Measurements from ENCODE around the gene TFAP2A. TPM values are rescaled to one million over a fixed set of nuclear protein-coding genes. Genes with fewer than 3 reads are reported as not detected.
A peak's percentile ranks its signal among the peaks of the same experiment; 100 is the strongest.

Gene TFAP2A
- total RNA-seq, 3 donors from 2014 or later: 25.2 to 46.0 TPM; not detected in 1

DNA sequence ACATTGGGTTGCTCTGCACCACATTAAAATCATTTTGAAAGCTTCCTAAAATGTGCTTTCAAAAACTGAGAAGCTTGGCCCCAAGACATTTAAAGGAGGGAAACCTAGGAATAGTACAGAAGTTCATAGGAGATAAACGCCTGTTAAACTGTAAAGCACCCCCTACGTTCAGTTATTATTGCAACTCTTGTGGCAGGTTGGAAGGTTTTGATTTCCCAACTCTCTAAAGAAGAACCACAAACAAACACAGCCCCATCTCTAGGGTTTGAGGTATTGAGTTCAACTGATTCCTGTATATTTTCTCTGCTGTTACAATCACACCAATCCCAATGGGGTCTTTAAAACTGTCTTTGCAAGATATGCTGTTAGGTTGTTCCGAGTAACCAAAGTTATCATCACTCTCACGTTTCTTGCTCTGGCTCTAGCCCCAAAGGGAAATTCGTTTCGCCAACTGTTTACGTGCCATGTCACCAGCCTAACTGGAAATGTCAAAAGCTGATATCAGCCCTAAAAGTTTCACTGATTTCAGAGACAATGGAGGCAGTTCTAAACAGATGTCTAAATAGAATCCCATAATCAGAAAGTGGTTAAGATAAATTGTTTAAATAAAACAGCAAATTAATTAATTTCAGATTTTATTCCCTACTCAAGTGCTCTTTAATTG is 12.1 kb downstream of the TFAP2A start:
- Histone ChIP-seq H3K27me3 (no peaks in the 10 kb centered on the region), H3K27ac (peak overlapping the region; percentile 96 to 98), H3K36me3 (no peaks in the 10 kb centered on the region), H3K4me3 (no peak overlapping the region), H3K4me1 (peaks cover 0 to 16% of the 10 kb centered on the region in 2 donors), H3K9me3 (no peaks in the 10 kb centered on the region)
- no peak for DNase-seq (ENCODE audit: low spot score in 2 of 2)
- TF ChIP-seq, protein P1, sequence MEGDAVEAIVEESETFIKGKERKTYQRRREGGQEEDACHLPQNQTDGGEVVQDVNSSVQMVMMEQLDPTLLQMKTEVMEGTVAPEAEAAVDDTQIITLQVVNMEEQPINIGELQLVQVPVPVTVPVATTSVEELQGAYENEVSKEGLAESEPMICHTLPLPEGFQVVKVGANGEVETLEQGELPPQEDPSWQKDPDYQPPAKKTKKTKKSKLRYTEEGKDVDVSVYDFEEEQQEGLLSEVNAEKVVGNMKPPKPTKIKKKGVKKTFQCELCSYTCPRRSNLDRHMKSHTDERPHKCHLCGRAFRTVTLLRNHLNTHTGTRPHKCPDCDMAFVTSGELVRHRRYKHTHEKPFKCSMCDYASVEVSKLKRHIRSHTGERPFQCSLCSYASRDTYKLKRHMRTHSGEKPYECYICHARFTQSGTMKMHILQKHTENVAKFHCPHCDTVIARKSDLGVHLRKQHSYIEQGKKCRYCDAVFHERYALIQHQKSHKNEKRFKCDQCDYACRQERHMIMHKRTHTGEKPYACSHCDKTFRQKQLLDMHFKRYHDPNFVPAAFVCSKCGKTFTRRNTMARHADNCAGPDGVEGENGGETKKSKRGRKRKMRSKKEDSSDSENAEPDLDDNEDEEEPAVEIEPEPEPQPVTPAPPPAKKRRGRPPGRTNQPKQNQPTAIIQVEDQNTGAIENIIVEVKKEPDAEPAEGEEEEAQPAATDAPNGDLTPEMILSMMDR (IDR thresholded peaks at IDR 0.05): no peak
- no peak for TF ChIP-seq POLR2A (IDR thresholded peaks at IDR 0.05)
- intact Hi-C loops (cut with DNase I; ENCODE audit: low total_unique reads): no loop called here

DNA sequence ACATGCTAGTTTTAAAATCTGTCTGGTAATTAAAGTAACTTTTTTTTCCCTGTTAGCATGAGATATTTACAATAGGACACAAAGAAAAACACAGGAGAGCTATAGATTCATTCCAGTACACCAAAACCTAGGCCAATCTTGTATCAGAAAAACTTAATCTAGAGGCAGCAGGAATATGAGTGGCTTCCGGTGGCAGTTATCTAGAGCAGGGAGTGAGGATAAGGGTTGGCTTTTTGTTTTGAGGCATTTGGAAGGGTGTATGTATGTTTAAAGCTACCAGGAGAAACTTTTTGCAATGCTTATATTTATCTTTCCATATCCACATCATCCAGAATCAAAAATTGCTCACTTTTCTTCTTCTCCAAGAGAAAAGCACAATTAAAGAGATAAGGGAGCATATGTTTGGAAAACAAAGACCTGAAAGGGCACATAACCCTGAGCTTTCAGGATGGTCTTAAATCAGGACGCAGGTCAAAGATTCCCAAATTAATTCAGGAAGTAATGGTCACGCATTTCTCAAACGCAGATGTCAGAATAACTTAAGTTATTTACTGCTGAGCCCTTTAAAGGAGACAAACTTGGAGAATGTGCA is 13.1 kb downstream of the TFAP2A start:
- H3K27ac ChIP-seq: peak overlapping the region in 1 of 2 donors; percentile 79
- H3K36me3 ChIP-seq: no peaks in the 10 kb centered on the region
- intact Hi-C loops (cut with DNase I; ENCODE audit: low total_unique reads): no loop called here
- H3K4me3 ChIP-seq: no peak overlapping the region
- no peaks in the 10 kb centered on the region for H3K9me3 ChIP-seq
- DNase-seq (ENCODE audit: low spot score in 2 of 2): no peak
- no peaks in the 10 kb centered on the region for H3K27me3 ChIP-seq
- peaks cover 0 to 16% of the 10 kb centered on the region in 2 donors for H3K4me1 ChIP-seq
- TF ChIP-seq POLR2AphosphoS5 (IDR thresholded peaks at IDR 0.05) (no peak), POLR2A (IDR thresholded peaks at IDR 0.05) (no peak)
- TF ChIP-seq, protein P1 (IDR thresholded peaks at IDR 0.05): no peak

DNA sequence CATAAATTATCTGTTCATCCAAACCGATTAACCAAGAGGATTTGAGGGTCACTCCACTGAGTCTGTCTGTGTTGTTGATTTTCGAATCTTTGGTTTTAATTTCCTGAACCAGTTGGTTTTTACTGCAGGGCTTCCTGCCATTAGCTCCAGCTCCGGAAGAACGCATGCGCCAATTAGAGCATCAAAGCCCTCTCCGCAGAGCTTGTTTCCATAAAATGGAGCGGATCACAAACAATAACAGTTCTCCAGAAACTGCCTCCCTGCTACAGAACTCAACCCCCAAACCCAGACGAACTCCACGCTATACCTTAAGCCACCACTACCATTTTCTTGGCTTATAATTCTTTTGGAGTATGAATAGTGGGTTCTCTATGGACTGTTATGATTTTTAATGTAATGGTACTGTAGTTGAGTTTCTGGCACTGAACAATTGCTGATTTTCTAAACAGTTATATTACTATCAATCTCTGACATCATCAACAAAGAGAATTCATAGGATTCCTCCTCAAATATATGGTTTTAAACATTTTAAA is 13.8 kb downstream of the TFAP2A start:
- H3K9me3 ChIP-seq: no peaks in the 10 kb centered on the region
- no peaks in the 10 kb centered on the region for H3K27me3 ChIP-seq
- no peak for TF ChIP-seq POLR2A (IDR thresholded peaks at IDR 0.05)
- no peak for TF ChIP-seq POLR2AphosphoS5 (IDR thresholded peaks at IDR 0.05)
- TF ChIP-seq, protein P1 (IDR thresholded peaks at IDR 0.05): no peak
- no peaks in the 10 kb centered on the region for H3K36me3 ChIP-seq
- H3K4me1 ChIP-seq: peaks cover 0 to 16% of the 10 kb centered on the region in 2 donors
- H3K4me3 ChIP-seq: peak overlapping the region in 1 of 3 donors; percentile 8
- intact Hi-C loops (cut with DNase I; ENCODE audit: low total_unique reads): no loop called here
- H3K27ac ChIP-seq: peak overlapping the region; percentile 76 to 79
- no peak for DNase-seq (ENCODE audit: low spot score in 2 of 2)

DNA sequence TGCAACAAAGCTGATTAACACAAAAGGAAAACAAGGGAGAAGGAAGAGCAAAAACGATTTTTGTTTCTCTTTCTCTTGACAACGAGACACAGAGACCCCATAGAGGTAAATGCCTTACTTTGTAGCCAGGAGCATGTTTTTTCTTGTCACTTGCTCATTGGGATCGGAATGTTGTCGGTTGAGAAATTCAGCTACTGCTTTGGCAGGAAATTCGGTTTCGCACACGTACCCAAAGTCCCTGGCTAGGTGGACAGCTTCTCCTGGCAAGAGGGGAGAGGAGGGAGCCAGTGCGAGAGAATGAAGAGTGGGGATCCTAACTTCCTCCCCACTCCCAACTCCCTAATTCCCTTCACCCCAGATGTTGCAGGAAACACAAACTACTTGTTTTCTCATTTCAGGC is 14.5 kb downstream of the TFAP2A start:
- Histone ChIP-seq H3K27me3 (peaks cover 0 to 3% of the 10 kb centered on the region in 2 donors), H3K9me3 (no peaks in the 10 kb centered on the region), H3K36me3 (no peaks in the 10 kb centered on the region), H3K4me3 (no peak overlapping the region), H3K27ac (peak overlapping the region; percentile 76 to 79), H3K4me1 (peaks cover 0 to 16% of the 10 kb centered on the region in 2 donors)
- intact Hi-C loops (cut with DNase I; ENCODE audit: low total_unique reads): no loop called here
- TF ChIP-seq POLR2AphosphoS5 (IDR thresholded peaks at IDR 0.05) (peak in 1 of 3 donors; percentile 61), POLR2A (IDR thresholded peaks at IDR 0.05) (no peak)
- peak in 1 of 2 donors; percentile 58 for DNase-seq (ENCODE audit: low spot score in 2 of 2)

DNA sequence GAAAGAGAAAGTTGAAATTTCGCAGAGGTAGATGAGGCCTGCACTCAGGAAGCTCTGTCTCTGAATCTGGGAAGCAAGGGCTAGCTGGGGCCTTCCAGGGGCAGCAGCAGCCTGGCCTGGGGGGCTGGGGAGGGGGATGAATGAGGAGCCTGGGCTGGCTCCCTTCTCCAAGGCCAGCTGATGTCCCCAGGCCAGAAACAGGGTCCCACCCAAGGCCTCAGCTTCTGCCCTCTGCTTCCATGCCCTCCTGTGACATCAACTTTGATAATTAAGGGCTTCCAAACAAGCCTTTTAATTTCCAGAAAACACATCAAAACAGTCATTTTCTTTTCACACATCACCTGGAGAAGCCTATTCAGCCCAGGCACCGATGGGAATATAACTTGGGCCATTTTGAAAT is 15.4 kb downstream of the TFAP2A start:
- intact Hi-C loops (cut with DNase I; ENCODE audit: low total_unique reads): no loop called here
- H3K27ac ChIP-seq: peak overlapping the region; percentile 76 to 79
- H3K4me1 ChIP-seq: peaks cover 0 to 16% of the 10 kb centered on the region in 2 donors
- no peaks in the 10 kb centered on the region for H3K9me3 ChIP-seq
- TF ChIP-seq POLR2AphosphoS5 (IDR thresholded peaks at IDR 0.05): no peak
- no peak for TF ChIP-seq POLR2A (IDR thresholded peaks at IDR 0.05)
- TF ChIP-seq, protein P1 (IDR thresholded peaks at IDR 0.05): no peak
- no peaks in the 10 kb centered on the region for H3K36me3 ChIP-seq
- peaks cover 0 to 6% of the 10 kb centered on the region in 2 donors for H3K27me3 ChIP-seq
- DNase-seq (ENCODE audit: low spot score in 2 of 2): no peak
- H3K4me3 ChIP-seq: no peak overlapping the region

All from breast epithelium (tissue), 4 donors.